Astrocyte of the cerebellum (primary cell): ENCODE measurements around the gene SMIM13.

Source experiments
- DNase-seq: peaks from one replicate; pipeline ENCODE4 v3.0.0-alpha.2; 2011; ENCODE audit warnings: low read depth
- H3K4me3 ChIP-seq: 2 replicates; pipeline ENCODE4 v1.5.1; 2011; ENCODE audit warnings: mild to moderate bottlenecking, low read depth, low read length, moderate library complexity
- in situ Hi-C: cut with HindIII; loops from 2 replicates; pipeline ENCODE4 v1.10.0; 2017; ENCODE audit warnings: low sequenced_read_pairs
- TF ChIP-seq, protein P1 (sequence below): IDR thresholded peaks from 2 replicates; pipeline ENCODE4 v1.5.1; 2012; ENCODE audit warnings: low read length, low read depth, moderate library complexity, mild to moderate bottlenecking; ENCODE audit errors: missing control alignments

Gene SMIM13

DNA sequence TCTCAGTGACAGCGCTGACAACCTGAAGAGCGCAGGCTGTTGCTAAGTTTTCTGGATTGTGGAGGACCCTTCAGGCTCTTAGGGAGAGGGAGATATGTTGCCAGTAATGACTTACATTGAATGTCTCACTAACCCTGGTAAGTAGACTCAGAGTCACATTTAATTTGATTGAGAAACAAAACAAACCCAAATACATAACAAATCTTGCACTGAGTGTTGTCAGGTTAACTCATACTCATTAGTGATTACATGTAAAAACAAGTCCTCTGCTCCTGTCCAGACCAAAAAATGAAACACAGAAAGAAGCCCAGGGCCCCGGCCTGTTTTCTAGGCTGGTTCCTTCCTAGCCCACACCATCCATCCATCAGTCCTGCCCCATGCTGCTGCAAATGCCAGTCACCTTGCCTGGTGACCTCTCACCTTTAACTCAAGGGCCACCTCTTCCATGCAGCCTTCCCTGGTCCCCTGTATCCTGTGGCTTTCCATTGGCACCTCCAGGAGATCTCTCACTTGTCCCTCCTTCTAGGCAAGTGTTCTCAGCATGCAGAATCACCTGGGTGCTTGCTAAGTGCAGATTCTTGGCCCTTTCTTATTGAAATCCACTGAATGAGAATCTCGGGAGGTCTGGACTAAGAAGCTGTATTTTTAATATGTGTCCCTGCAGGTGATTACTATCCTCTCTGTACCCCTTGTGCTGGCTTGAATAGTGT is 52.6 kb downstream of the SMIM13 start:
- no peak for DNase-seq
- in situ Hi-C loops, result no loop called here
- H3K4me3 ChIP-seq, result no peak overlapping the region
- TF ChIP-seq, protein P1, sequence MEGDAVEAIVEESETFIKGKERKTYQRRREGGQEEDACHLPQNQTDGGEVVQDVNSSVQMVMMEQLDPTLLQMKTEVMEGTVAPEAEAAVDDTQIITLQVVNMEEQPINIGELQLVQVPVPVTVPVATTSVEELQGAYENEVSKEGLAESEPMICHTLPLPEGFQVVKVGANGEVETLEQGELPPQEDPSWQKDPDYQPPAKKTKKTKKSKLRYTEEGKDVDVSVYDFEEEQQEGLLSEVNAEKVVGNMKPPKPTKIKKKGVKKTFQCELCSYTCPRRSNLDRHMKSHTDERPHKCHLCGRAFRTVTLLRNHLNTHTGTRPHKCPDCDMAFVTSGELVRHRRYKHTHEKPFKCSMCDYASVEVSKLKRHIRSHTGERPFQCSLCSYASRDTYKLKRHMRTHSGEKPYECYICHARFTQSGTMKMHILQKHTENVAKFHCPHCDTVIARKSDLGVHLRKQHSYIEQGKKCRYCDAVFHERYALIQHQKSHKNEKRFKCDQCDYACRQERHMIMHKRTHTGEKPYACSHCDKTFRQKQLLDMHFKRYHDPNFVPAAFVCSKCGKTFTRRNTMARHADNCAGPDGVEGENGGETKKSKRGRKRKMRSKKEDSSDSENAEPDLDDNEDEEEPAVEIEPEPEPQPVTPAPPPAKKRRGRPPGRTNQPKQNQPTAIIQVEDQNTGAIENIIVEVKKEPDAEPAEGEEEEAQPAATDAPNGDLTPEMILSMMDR, result no peak

DNA sequence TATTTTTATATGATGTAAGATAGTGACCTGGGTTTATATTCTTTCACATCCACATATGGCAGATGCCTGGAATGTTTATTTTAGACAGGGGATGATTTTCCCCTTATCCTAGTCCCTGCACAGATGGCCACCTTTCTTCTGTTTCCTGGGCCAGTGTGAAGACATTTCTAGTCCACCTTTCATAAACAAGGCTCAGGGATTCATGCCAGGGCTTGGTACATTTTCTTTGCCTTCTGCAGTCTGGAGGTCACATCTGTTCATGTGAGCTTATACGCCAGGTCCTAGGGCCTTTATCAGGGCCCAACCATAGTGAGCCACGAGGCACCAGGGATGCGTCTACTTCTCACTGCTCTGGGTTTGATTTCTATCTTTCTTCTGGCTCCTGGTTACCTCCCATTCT is 55.9 kb downstream of the SMIM13 start:
- in situ Hi-C loops, result no loop called here
- no peak overlapping the region for H3K4me3 ChIP-seq
- DNase-seq, result no peak
- TF ChIP-seq, protein P1, result no peak

DNA sequence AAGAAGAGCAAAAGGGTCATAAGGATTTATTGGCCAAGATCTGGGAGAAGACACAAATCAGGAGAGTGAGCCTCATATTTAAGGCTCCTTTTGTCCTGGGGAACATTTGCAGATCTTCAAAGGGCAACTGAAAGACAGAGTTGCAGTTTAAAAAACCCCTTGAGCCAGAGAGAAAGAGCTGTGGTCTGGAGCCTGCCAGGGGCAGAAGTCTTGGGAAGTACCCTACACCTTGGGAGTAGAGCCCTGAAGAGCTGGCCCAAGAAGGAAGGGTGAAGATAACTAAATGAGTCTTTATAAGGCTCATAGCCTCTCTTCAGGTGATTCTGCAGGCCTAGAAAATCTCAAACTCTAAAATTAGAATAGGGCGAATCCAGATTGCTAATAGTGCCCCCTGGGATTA is 57.9 kb downstream of the SMIM13 start:
- TF ChIP-seq, protein P1, result no peak
- H3K4me3 ChIP-seq, result no peak overlapping the region
- DNase-seq, result no peak
- in situ Hi-C loops, result no loop called here

DNA sequence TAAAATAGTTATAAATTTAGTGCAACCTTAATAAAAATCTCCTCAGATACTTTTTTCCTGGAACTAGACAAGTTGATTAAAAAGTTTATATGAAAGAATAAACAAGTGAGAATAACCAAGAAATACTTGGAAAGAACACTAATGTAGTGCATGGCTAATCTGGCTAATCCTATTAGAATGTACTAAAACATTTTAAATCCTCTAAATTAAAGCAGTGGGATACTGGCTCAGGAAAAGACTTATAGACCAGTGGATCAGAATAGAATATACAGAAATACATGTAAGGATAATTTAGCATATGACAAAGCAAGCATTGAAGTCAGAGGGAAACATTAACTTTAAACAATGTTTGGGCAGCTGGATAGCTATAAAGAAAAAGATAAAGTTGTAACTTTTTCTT is 58.9 kb downstream of the SMIM13 start:
- no peak overlapping the region for H3K4me3 ChIP-seq
- no peak for DNase-seq
- in situ Hi-C loops, result no loop called here
- TF ChIP-seq, protein P1, result no peak

DNA sequence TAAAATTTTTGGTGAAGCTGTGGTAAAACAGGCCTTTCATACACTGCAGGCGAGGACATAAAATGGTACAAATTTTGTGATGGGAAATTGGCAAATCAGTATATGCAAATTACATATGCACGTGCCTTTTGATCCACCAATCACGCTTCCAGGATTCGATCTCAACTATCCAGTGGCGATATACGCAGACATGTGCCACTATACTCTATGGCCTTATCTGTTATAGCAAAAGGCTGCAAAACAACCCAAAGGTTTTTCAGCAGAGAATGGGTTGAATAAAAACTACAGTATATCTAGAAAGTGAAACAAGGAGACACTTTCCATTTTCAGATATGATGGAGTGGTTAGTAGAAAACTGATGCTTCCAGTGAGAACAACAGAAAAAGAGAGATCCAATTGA is 59.8 kb downstream of the SMIM13 start:
- in situ Hi-C loops, result no loop called here
- no peak overlapping the region for H3K4me3 ChIP-seq
- DNase-seq, result no peak
- TF ChIP-seq, protein P1, result no peak

DNA sequence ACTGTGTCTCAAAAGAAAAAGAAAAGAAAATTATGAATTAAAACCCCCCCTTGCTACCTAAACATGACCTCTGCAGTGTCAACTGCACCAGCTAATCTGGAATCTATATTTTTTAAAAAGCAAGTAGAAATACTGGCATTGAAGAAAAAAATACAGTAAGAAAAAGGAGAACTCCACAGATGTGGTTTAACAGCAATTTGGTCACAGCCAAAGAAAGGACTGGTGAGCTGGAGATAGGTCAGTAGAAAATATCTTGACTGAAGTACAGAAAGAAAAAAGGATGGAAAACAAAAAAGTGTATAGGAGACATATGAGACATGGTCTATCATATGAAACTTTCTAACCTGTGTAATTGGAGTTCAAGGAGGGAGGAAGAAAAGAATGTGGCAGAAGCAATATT is 62.0 kb downstream of the SMIM13 start:
- no peak for DNase-seq
- TF ChIP-seq, protein P1, result no peak
- H3K4me3 ChIP-seq, result no peak overlapping the region
- in situ Hi-C loops, result no loop called here
